PC-9 (cell line): ENCODE results near the gene WDR88. TPM values are rescaled to one million over a fixed set of nuclear protein-coding genes. Genes with fewer than 3 reads are reported as not detected.

ENCODE experiments used
- BruUV-seq: library from RNA; stranded (reverse); fragments of 400-500 nt; replicated peaks from 2 replicates; lab custom pipeline; 2021; lab: Mats Ljungman, UMichigan
- CTCF ChIA-PET: fragments of 300-600 bp; sonication (Branson Sonifier 250); formaldehyde crosslinking; loops from one replicate; lab custom pipeline; 2022; ENCODE audit warnings: antibody characterized with exemption; lab: Charles Lee
- POLR2A ChIA-PET: fragments of 300-600 bp; sonication (Branson Sonifier 250); formaldehyde crosslinking; loops from one replicate; lab custom pipeline; 2022; ENCODE audit warnings: antibody characterized with exemption; ENCODE audit not compliant: unreplicated experiment; lab: Charles Lee
- DNase-seq, 2 experiments: peaks; one replicate each; pipeline versions ENCODE4 v3.0.0 to v3.0.0-alpha.2; 2015 to 2022; ENCODE audit warnings: mixed read lengths in 1 of 2
- H2AFZ ChIP-seq: fragments of 200-600 bp; sonication (generic); 2 replicates; pipeline ENCODE4 v1.8.1; 2017; ENCODE audit warnings: antibody characterized with exemption
- H3F3A ChIP-seq: fragments of 200-600 bp; sonication (generic); 2 replicates; pipeline ENCODE4 v1.8.1; 2017; ENCODE audit warnings: antibody characterized with exemption, mild to moderate bottlenecking, low read depth; ENCODE audit not compliant: insufficient read depth
- H3K27ac ChIP-seq: fragments of 200-600 bp; sonication (generic); 2 replicates; pipeline ENCODE4 v1.6.1; 2016; ENCODE audit warnings: mixed run types
- H3K27me3 ChIP-seq: fragments of 200-600 bp; sonication (generic); 2 replicates; pipeline ENCODE4 v1.6.1; 2016; ENCODE audit warnings: low read depth, mixed run types; ENCODE audit not compliant: insufficient read depth
- H3K36me3 ChIP-seq: fragments of 200-600 bp; sonication (generic); 2 replicates; pipeline ENCODE4 v1.6.1; 2016; ENCODE audit warnings: low read depth, mixed run types
- H3K4me1 ChIP-seq: fragments of 200-600 bp; sonication (generic); replicated peaks from 2 replicates; pipeline ENCODE4 v1.6.1; 2016; ENCODE audit warnings: mixed run types; ENCODE audit not compliant: insufficient read depth
- H3K4me2 ChIP-seq: fragments of 200-600 bp; sonication (generic); 2 replicates; pipeline ENCODE4 v1.6.1; 2017; ENCODE audit warnings: mixed run types
- H3K4me3 ChIP-seq: fragments of 200-600 bp; sonication (generic); 2 replicates; pipeline ENCODE4 v1.6.1; 2016; ENCODE audit warnings: mixed run types
- H3K79me2 ChIP-seq: fragments of 200-600 bp; sonication (generic); 2 replicates; pipeline ENCODE4 v1.6.1; 2017; ENCODE audit warnings: low read depth, mixed run types
- H3K9me2 ChIP-seq: fragments of 200-600 bp; sonication (generic); 2 replicates; pipeline ENCODE4 v1.8.1; 2017; ENCODE audit warnings: mild to moderate bottlenecking; ENCODE audit not compliant: insufficient read depth
- H3K9me3 ChIP-seq: fragments of 200-600 bp; sonication (generic); 2 replicates; pipeline ENCODE4 v1.8.1; 2016; ENCODE audit warnings: low read depth; ENCODE audit not compliant: insufficient read depth
- H4K20me1 ChIP-seq: fragments of 200-600 bp; sonication (generic); 2 replicates; pipeline ENCODE4 v1.8.1; 2017; ENCODE audit not compliant: insufficient read depth
- EZH2 ChIP-seq: fragments of 200-600 bp; sonication (generic); IDR thresholded peaks from 2 replicates; pipeline ENCODE4 v1.8.0; 2017; ENCODE audit warnings: antibody characterized with exemption, low read depth
- intact Hi-C: fragments of 100-400 bp; cut with micrococcal nuclease; formaldehyde crosslinking; loops from one replicate; pipeline ENCODE4 v1.10.0; 2022; ENCODE audit not compliant: unreplicated experiment
- total RNA-seq: library from RNA; stranded (reverse); gene quantifications from 2 replicates; pipeline ENCODE4 v1.2.3, GENCODE V29; 2021
- TF ChIP-seq, protein P1 (sequence below): fragments of 200-600 bp; sonication (generic); conservative IDR thresholded peaks from 2 replicates; pipeline ENCODE4 v1.6.1; 2017; ENCODE audit warnings: mixed run types, antibody characterized with exemption, mild to moderate bottlenecking, moderate library complexity

Gene WDR88
- total RNA-seq, 1 experiment from 2014 or later: 0.59 TPM

- ChIA-PET POLR2A (no interaction called here), CTCF (no interaction called here)
- no peak overlapping the region for H3K4me3 ChIP-seq
- no peak overlapping the region for H2AFZ ChIP-seq
- H3K9me2 ChIP-seq: no peaks in the 10 kb centered on the region
- peaks cover 12% of the 10 kb centered on the region; the same call in 1 of the 2 replicates for H3F3A ChIP-seq
- no peak for DNase-seq
- no peaks in the 10 kb centered on the region for H4K20me1 ChIP-seq
- intact Hi-C loops: no loop called here
- H3K4me1 ChIP-seq: peaks cover 12% of the 10 kb centered on the region
- TF ChIP-seq EZH2: no peak
- TF ChIP-seq, protein P1, sequence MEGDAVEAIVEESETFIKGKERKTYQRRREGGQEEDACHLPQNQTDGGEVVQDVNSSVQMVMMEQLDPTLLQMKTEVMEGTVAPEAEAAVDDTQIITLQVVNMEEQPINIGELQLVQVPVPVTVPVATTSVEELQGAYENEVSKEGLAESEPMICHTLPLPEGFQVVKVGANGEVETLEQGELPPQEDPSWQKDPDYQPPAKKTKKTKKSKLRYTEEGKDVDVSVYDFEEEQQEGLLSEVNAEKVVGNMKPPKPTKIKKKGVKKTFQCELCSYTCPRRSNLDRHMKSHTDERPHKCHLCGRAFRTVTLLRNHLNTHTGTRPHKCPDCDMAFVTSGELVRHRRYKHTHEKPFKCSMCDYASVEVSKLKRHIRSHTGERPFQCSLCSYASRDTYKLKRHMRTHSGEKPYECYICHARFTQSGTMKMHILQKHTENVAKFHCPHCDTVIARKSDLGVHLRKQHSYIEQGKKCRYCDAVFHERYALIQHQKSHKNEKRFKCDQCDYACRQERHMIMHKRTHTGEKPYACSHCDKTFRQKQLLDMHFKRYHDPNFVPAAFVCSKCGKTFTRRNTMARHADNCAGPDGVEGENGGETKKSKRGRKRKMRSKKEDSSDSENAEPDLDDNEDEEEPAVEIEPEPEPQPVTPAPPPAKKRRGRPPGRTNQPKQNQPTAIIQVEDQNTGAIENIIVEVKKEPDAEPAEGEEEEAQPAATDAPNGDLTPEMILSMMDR: no peak
- H3K27ac ChIP-seq: no peak overlapping the region
- H3K36me3 ChIP-seq: no peaks in the 10 kb centered on the region
- no TSS peak for BruUV-seq
- no peaks in the 10 kb centered on the region for H3K27me3 ChIP-seq
- H3K4me2 ChIP-seq: no peak overlapping the region
- H3K9me3 ChIP-seq: no peaks in the 10 kb centered on the region
- no peaks in the 10 kb centered on the region for H3K79me2 ChIP-seq
Measured at GRCh38 chr19:33167438-33167837, 35.5 kb downstream of the WDR88 start.

DNA sequence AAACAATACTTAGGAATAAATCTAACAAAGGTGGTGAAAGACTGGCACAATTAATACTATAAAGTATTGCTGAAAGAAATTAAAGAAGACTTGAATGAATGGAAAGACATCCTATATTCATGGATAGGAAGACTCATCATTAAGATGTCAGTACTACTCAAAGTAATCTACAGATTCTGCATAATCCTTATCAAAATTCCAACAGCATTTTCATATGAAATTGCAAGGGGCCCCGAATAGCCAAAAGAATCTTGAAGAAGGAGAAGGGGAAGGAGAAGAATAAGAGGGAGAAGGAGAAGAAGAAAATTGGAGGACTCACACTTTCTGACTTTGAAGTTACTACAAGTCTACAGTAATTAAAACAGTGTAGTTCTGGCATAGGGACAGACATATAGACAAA is 36.6 kb downstream of the WDR88 start:
- H3K36me3 ChIP-seq: no peaks in the 10 kb centered on the region
- peaks cover 13% of the 10 kb centered on the region; the same call in 1 of the 2 replicates for H3F3A ChIP-seq
- H3K4me3 ChIP-seq: no peak overlapping the region
- BruUV-seq: no TSS peak
- no peaks in the 10 kb centered on the region for H3K27me3 ChIP-seq
- H3K4me1 ChIP-seq: peaks cover 15% of the 10 kb centered on the region
- ChIA-PET CTCF (no interaction called here), POLR2A (no interaction called here)
- no peak overlapping the region for H3K4me2 ChIP-seq
- no peaks in the 10 kb centered on the region for H3K79me2 ChIP-seq
- H2AFZ ChIP-seq: no peak overlapping the region
- DNase-seq: no peak
- H3K9me2 ChIP-seq: no peaks in the 10 kb centered on the region
- no peaks in the 10 kb centered on the region for H4K20me1 ChIP-seq
- H3K27ac ChIP-seq: no peak overlapping the region
- no peak for TF ChIP-seq EZH2
- TF ChIP-seq, protein P1: no peak
- H3K9me3 ChIP-seq: no peaks in the 10 kb centered on the region
- intact Hi-C loops: no loop called here

DNA sequence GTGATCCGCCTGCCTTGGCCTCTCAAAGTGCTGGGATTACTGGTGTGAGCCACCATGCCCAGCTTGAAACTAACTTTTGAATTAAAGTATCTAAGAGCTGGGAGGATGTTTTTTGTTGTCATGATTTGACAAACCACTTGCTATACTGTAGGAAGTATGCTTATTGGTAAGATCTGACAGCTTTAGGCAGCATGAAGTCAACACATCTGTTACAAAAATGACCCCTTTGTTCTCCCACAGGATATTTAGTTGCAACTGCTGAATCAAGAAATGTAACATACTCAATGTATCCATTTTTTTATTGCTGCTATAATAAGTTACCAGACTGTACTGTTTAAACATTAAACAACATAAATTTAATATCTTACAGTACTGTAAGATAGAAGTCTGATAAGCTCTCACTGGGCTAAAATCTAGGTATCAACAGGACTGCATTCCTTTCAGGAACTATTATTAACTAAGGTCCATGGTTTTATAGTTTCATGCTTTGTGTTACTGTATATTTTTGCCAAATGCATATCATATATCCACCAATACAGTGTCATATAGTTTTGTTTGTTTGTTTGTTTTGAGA is 39.4 kb downstream of the WDR88 start:
- H3K79me2 ChIP-seq: peaks cover 7% of the 10 kb centered on the region; the same call in 1 of the 2 replicates
- H3K4me1 ChIP-seq: peaks cover 26% of the 10 kb centered on the region
- H3K4me2 ChIP-seq: no peak overlapping the region
- H3K9me3 ChIP-seq: no peaks in the 10 kb centered on the region
- ChIA-PET CTCF (no interaction called here), POLR2A (no interaction called here)
- BruUV-seq: no TSS peak
- TF ChIP-seq, protein P1: no peak
- TF ChIP-seq EZH2: no peak
- no peaks in the 10 kb centered on the region for H3K9me2 ChIP-seq
- no peak for DNase-seq
- intact Hi-C loops: loop anchor here (10.0 kb wide), 3 partner anchors 117 to 477 kb away; partner anchors contain the start of genes CEBPA and NUDT19
- no peaks in the 10 kb centered on the region for H4K20me1 ChIP-seq
- H3K27ac ChIP-seq: no peak overlapping the region
- peaks cover 13% of the 10 kb centered on the region; the same call in 1 of the 2 replicates for H3F3A ChIP-seq
- H2AFZ ChIP-seq: no peak overlapping the region
- H3K4me3 ChIP-seq: no peak overlapping the region
- no peaks in the 10 kb centered on the region for H3K36me3 ChIP-seq
- H3K27me3 ChIP-seq: no peaks in the 10 kb centered on the region
